ENCODE data around the gene VPS50.

VPS50 gene

DNA sequence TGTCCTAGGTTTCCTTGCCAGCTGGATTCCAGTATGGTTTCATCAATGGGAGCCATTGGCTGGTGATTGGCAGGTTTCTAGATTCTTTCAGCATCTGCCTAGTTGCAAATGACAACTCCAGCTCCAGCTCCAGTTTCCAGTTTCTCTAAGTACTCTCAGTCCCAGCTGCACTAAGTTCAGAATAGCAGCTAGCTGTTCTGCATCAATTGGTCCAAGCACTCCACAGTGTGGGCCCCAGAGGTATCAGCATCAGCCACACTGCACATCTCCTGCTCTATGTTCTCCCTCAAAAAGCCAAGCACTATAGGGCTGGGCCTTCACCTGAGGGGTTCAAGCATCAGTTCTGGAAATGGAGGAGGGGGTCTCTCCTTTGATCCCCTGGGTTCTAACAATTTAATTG lies 143.4 kb downstream of the VPS50 start:
- no peak for DNase-seq (ENCODE audit: extremely low read depth, low read depth)
- TF ChIP-seq, protein P1, sequence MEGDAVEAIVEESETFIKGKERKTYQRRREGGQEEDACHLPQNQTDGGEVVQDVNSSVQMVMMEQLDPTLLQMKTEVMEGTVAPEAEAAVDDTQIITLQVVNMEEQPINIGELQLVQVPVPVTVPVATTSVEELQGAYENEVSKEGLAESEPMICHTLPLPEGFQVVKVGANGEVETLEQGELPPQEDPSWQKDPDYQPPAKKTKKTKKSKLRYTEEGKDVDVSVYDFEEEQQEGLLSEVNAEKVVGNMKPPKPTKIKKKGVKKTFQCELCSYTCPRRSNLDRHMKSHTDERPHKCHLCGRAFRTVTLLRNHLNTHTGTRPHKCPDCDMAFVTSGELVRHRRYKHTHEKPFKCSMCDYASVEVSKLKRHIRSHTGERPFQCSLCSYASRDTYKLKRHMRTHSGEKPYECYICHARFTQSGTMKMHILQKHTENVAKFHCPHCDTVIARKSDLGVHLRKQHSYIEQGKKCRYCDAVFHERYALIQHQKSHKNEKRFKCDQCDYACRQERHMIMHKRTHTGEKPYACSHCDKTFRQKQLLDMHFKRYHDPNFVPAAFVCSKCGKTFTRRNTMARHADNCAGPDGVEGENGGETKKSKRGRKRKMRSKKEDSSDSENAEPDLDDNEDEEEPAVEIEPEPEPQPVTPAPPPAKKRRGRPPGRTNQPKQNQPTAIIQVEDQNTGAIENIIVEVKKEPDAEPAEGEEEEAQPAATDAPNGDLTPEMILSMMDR (IDR thresholded peaks at IDR 0.05; ENCODE audit: low read depth, low read length): no peak

DNA sequence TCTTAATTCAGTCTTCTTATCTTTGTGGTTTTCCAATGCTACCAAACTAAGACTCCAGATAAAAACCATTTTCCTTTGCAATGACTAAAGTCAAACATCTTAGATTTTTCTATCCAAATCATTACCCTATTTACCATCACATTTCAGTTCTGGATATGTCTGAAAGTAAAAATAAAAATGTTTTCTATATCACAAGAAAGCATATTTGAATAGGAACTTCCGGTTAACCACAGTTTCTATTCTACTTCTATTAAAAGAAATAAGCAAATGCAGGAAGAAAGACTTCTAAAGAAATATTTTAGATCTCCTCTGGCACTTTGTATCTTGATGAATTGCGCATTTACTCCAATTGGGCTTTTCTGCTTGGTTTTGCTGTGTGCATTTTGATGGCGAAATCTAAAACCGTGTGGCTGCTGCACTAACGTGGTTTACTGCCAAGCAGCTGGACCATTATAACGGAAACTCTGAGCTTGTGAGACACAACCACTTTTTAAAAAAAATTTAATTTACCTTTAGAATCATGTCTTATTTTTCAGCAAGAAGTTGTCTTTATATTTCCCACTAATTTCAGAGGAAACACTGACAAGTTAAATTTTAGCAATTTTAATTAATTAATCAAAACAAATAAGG lies 146.1 kb downstream of the VPS50 start:
- no peak for DNase-seq (ENCODE audit: extremely low read depth, low read depth)
- TF ChIP-seq, protein P1 (IDR thresholded peaks at IDR 0.05; ENCODE audit: low read depth, low read length): no peak

DNA sequence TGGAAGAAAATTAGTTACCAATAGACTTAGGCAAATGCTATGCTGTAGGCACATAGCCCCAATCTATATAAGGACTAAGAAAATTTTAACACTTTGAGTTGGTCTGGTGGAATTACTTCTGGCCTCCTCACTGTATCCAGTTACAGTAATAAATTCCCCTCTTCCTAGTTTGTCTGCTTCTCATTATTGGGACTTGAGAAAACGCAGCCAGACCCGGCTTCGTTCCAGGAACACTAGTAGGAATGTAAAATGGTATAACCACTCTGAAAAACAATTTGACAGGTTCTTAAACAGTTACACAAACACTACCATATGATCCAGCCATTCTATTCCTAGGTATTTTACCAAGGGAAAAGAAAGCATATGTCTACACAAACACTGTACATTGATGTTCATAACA lies 150.2 kb downstream of the VPS50 start:
- peak; percentile 1 for DNase-seq (ENCODE audit: extremely low read depth, low read depth)
- TF ChIP-seq, protein P1 (IDR thresholded peaks at IDR 0.05; ENCODE audit: low read depth, low read length): no peak

DNA sequence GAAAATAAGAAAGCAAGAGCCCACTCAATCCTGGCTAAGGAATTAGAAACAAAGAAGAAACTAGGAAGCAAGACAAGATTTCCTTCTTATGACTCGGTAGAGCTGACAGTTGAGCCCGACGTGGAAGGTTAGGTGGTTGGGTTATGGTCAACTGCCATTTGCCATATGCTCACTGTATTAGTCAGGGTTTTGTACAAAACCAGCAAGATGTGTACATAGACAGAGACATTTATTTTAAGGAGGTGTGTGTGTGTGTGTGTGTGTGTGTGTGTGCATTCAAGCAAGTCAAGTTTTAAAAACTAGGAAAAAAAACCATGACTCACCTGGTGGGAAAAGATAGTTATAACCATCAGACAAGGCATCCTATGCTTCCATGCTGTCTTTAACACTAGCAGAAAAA lies 158.5 kb downstream of the VPS50 start:
- TF ChIP-seq, protein P1 (IDR thresholded peaks at IDR 0.05; ENCODE audit: low read depth, low read length): no peak
- DNase-seq (ENCODE audit: extremely low read depth, low read depth): no peak

DNA sequence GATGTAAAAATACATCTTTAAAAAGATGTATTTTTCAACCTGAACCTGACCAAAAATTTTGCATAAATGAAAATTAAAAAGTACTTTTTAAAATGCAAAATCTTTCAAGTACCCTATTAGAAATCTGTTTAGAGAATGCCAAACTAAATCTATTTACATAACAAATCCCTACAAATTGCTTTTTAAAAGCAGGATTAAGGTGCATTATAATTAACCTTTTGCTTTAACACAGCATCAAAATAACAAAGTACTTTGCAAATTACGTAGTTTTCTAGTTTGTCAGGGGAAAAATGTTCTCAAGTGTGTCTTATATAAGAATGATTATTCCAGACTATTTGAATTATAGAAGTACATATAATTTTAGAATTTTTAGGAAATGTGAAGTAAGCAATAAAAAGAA lies 160.8 kb downstream of the VPS50 start:
- no peak for DNase-seq (ENCODE audit: extremely low read depth, low read depth)
- TF ChIP-seq, protein P1 (IDR thresholded peaks at IDR 0.05; ENCODE audit: low read depth, low read length): no peak

DNA sequence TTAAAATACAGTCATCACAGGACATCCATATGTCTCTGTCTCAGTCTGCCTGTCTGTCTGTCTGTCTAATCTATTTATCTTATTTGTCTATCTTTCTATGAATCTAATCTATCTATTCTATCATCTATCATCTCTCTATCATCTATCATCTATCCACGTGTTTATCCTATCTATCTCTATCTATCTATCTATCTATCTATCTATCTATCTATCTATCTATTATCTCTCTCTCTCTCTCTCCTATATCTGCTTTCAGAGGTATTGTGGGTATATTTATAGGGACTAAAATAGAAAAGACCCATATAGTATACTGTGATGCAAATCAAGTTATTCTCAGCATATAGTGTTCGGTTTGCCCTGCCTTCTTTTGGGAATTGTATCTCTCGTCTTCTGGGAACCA lies 167.5 kb downstream of the VPS50 start:
- TF ChIP-seq, protein P1 (IDR thresholded peaks at IDR 0.05; ENCODE audit: low read depth, low read length): no peak
- DNase-seq (ENCODE audit: extremely low read depth, low read depth): no peak

DNA sequence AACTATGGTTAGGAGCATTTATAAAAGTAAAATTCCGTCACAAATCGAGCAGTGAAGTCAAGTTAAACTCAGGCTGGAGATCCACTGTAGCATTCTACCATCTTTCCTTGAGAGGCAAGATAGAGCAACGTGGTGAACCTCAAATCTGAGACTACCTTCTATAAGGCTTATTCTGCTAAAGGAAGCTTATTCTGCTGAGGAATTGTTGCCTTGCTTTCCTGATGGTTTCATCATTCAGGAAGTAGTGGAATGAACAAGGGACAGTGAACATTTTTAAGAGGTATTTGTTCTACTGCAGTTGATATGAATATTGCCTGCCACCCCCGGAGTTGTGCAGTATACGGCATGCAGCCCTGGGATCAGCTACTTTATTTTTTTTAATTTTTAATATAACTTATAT lies 170.8 kb downstream of the VPS50 start:
- TF ChIP-seq, protein P1 (IDR thresholded peaks at IDR 0.05; ENCODE audit: low read depth, low read length): no peak
- DNase-seq (ENCODE audit: extremely low read depth, low read depth): no peak
